ENCODE data around the gene PLCZ1. TPM values are rescaled to one million over a fixed set of nuclear protein-coding genes. Genes with fewer than 3 reads are reported as not detected.
A peak's percentile ranks its signal among the peaks of the same experiment; 100 is the strongest.

PLCZ1 gene
- total and polyA plus RNA-seq, 8 donors = 0.73 TPM; not detected in 7

- TF ChIP-seq POLR2AphosphoS5 (IDR thresholded peaks at IDR 0.05) = no peak
- no peak for TF ChIP-seq POLR2A (IDR thresholded peaks at IDR 0.05)
- TF ChIP-seq EP300 (IDR thresholded peaks at IDR 0.05) = no peak
- TF ChIP-seq CTCF (IDR thresholded peaks at IDR 0.05) = no peak
- Histone ChIP-seq H3K4me1 (peaks cover 0 to 8% (median 4%) of the 10 kb centered on the region in 4 donors), H3K4me3 (no peak overlapping the region), H3K36me3 (no peaks in the 10 kb centered on the region), H3K27ac (no peak overlapping the region), H3K27me3 (no peaks in the 10 kb centered on the region), H3K9me3 (no peaks in the 10 kb centered on the region)
- intact Hi-C loops (cut with DNase I; ENCODE audit: low total_unique reads) = no loop called here
- 66 to 81% (median 73%) methylated on average over 5 of the region's 5 CpGs for WGBS, 5 donors
- DNase-seq = peak in 1 of 2 donors; percentile 38
These were observed 60.7 kb downstream of the PLCZ1 start for GRCh38 chr12:18676996-18677588.

DNA sequence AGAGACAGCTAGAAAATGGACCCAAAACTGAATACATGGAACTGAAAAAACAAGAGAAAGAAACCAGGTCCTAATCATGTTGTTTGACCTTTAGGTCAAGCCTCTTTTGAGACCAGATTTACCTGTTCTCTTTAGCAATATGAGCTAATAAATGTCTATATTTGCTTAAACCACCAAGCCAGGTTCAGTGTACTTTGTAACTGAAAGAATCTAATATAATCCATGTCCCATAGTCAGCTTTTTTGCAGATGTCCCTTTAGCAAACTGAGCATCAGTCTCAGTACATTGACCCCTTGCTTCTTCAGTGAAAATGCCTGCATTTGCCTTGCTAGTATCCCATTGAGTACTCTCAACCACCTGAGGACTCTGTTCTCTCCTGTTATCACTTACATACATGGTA is 61.7 kb downstream of the PLCZ1 start:
- Histone ChIP-seq H3K27me3 (no peaks in the 10 kb centered on the region), H3K36me3 (no peaks in the 10 kb centered on the region), H3K27ac (no peak overlapping the region), H3K9me3 (no peaks in the 10 kb centered on the region), H3K4me3 (no peak overlapping the region), H3K4me1 (peaks cover 0 to 8% (median 4%) of the 10 kb centered on the region in 4 donors)
- peak in 1 of 2 donors; percentile 63 for DNase-seq
- intact Hi-C loops (cut with DNase I; ENCODE audit: low total_unique reads) = no loop called here
- no peak for TF ChIP-seq EP300 (IDR thresholded peaks at IDR 0.05)
- TF ChIP-seq POLR2AphosphoS5 (IDR thresholded peaks at IDR 0.05) = no peak
- TF ChIP-seq CTCF (IDR thresholded peaks at IDR 0.05) = no peak
- no peak for TF ChIP-seq POLR2A (IDR thresholded peaks at IDR 0.05)

DNA sequence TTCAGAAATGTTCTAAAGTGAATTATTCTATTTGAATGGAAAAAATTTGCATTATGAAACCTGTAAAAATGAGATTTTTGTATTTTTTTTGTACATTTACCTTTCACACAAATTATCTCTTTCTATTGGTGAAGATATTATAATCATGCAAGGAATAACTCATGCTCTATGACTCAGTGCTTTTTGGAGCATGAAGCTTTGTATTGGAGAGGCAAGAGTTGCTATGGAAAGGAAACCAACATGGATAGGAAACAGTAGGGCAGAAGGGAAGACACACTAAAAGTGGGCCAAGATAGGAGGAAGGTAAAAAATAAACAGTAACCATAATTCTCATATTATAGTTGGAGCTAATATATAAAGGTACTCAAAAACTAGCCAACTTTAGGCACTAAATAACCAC is 79.0 kb downstream of the PLCZ1 start:
- H3K9me3 ChIP-seq = peaks cover 0 to 40% (median 9%) of the 10 kb centered on the region in 4 donors
- H3K4me1 ChIP-seq = no peaks in the 10 kb centered on the region
- no peak overlapping the region for H3K27ac ChIP-seq
- no peak overlapping the region for H3K4me3 ChIP-seq
- intact Hi-C loops (cut with DNase I; ENCODE audit: low total_unique reads) = no loop called here
- DNase-seq = no peak
- H3K27me3 ChIP-seq = no peaks in the 10 kb centered on the region
- H3K36me3 ChIP-seq = no peaks in the 10 kb centered on the region
- TF ChIP-seq POLR2A (IDR thresholded peaks at IDR 0.05) (no peak), EP300 (IDR thresholded peaks at IDR 0.05) (no peak), POLR2AphosphoS5 (IDR thresholded peaks at IDR 0.05) (no peak), CTCF (IDR thresholded peaks at IDR 0.05) (no peak)

GRCh38 chr12:18658179-18658578 is 79.6 kb downstream of the PLCZ1 start:
- H3K27me3 ChIP-seq = no peaks in the 10 kb centered on the region
- H3K9me3 ChIP-seq = peaks cover 0 to 40% (median 9%) of the 10 kb centered on the region in 4 donors
- no peak overlapping the region for H3K27ac ChIP-seq
- no peaks in the 10 kb centered on the region for H3K4me1 ChIP-seq
- no peaks in the 10 kb centered on the region for H3K36me3 ChIP-seq
- no peak for DNase-seq
- intact Hi-C loops (cut with DNase I; ENCODE audit: low total_unique reads) = no loop called here
- WGBS, 5 donors = 59 to 77% (median 70%) methylated on average over 2 of the region's 2 CpGs
- TF ChIP-seq EP300 (IDR thresholded peaks at IDR 0.05) (no peak), CTCF (IDR thresholded peaks at IDR 0.05) (no peak), POLR2A (IDR thresholded peaks at IDR 0.05) (no peak), POLR2AphosphoS5 (IDR thresholded peaks at IDR 0.05) (no peak)
- H3K4me3 ChIP-seq = no peak overlapping the region

Measured in stomach (tissue), 9 donors.